ENCODE measurements around the gene GASK1B. TPM values are rescaled to one million over a fixed set of nuclear protein-coding genes. Genes with fewer than 3 reads are reported as not detected.

GASK1B gene
- total RNA-seq, 1 donor from 2014 or later = not detected

DNA sequence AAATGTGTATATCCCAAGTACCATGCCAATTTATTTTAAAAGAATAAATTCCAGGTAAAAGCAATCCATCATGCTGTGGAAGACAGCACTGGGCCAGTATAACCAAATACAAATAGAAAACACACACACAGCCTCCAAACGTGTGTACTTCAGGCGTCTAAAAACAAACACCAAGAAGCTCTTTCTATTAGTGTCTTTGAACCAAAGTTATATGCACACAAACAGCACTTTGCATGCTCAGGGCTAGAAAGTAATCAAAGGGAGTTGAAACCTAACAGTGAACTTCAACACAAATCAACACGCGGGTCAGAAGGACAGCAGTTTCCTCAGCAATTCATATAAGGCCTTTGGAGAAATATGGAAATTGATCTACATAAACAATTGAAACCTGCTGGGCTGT, 15.4 kb downstream of the GASK1B start:
- no peak for DNase-seq (ENCODE audit: low spot score)
- no peak overlapping the region for H3K27ac Mint-ChIP-seq
- no peaks in the 10 kb centered on the region for H3K9me3 Mint-ChIP-seq
- intact Hi-C loops (cut with micrococcal nuclease) = no loop called here
- H3K4me1 Mint-ChIP-seq (ENCODE audit: low read depth) = no peaks in the 10 kb centered on the region
- H3K27me3 Mint-ChIP-seq (ENCODE audit: insufficient read depth) = peaks cover 4% of the 10 kb centered on the region
- no peak overlapping the region for H3K4me3 Mint-ChIP-seq
- no peaks in the 10 kb centered on the region for H3K36me3 Mint-ChIP-seq (ENCODE audit: low read depth)

GRCh38 chr4:158155656-158156356, 17.0 kb downstream of the GASK1B start:
- no peak for DNase-seq (ENCODE audit: low spot score)
- peaks cover 4% of the 10 kb centered on the region for H3K27me3 Mint-ChIP-seq (ENCODE audit: insufficient read depth)
- H3K9me3 Mint-ChIP-seq = no peaks in the 10 kb centered on the region
- intact Hi-C loops (cut with micrococcal nuclease) = no loop called here
- no peaks in the 10 kb centered on the region for H3K4me1 Mint-ChIP-seq (ENCODE audit: low read depth)
- H3K27ac Mint-ChIP-seq = no peak overlapping the region
- no peak overlapping the region for H3K4me3 Mint-ChIP-seq
- no peaks in the 10 kb centered on the region for H3K36me3 Mint-ChIP-seq (ENCODE audit: low read depth)

- H3K4me1 Mint-ChIP-seq (ENCODE audit: low read depth) = no peaks in the 10 kb centered on the region
- DNase-seq (ENCODE audit: low spot score) = no peak
- no peaks in the 10 kb centered on the region for H3K36me3 Mint-ChIP-seq (ENCODE audit: low read depth)
- intact Hi-C loops (cut with micrococcal nuclease) = no loop called here
- no peak overlapping the region for H3K4me3 Mint-ChIP-seq
- no peaks in the 10 kb centered on the region for H3K27me3 Mint-ChIP-seq (ENCODE audit: insufficient read depth)
- H3K9me3 Mint-ChIP-seq = no peaks in the 10 kb centered on the region
- no peak overlapping the region for H3K27ac Mint-ChIP-seq
These were observed 25.7 kb downstream of the GASK1B start for GRCh38 chr4:158147151-158147550.

DNA sequence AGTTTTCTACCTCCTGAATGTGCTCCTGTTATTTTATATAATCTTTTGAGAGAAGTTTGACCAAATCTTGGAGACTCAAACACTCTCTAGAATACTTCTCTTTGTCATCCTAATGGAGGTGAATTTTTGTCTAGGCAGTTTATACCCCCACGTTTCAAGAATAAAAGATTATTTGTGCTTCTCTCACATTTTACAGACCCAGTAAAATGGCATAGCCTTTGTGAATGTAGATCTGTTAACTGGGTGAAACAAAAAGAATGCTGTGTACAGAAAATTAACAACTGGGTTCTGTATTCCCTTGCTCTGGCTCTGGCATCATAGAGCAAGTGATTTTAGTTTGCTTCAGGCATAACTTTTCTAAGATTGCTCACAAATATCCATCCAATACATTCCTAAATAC, 26.1 kb downstream of the GASK1B start:
- Mint-ChIP-seq H3K27me3 (ENCODE audit: insufficient read depth) (no peaks in the 10 kb centered on the region), H3K36me3 (ENCODE audit: low read depth) (no peaks in the 10 kb centered on the region), H3K4me1 (ENCODE audit: low read depth) (no peaks in the 10 kb centered on the region), H3K4me3 (no peak overlapping the region), H3K9me3 (no peaks in the 10 kb centered on the region), H3K27ac (no peak overlapping the region)
- intact Hi-C loops (cut with micrococcal nuclease) = no loop called here
- DNase-seq (ENCODE audit: low spot score) = no peak

- Mint-ChIP-seq H3K27ac (no peak overlapping the region), H3K4me1 (ENCODE audit: low read depth) (no peaks in the 10 kb centered on the region), H3K9me3 (no peaks in the 10 kb centered on the region), H3K36me3 (ENCODE audit: low read depth) (no peaks in the 10 kb centered on the region), H3K4me3 (no peak overlapping the region), H3K27me3 (ENCODE audit: insufficient read depth) (peaks cover 3% of the 10 kb centered on the region)
- DNase-seq (ENCODE audit: low spot score) = no peak
- intact Hi-C loops (cut with micrococcal nuclease) = no loop called here
These were observed 33.7 kb downstream of the GASK1B start for GRCh38 chr4:158139086-158139485.

DNA sequence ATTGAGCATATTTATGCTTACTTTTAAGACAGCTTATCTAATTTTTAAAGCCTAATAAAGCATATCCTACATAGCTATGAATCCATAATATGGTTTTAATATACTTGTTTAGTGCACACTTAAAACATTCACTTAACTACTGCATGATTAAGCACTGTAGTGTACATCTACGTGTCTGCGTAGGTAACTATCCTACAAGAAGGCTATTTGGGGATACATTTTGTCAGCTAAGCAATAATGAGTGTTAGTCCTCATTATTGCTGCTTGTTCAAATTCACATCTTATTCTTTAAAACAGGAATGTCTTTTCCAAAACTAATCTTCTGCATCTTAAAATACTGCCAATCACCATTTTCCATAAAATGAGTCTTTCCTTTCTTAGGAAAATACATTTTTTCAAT, 38.6 kb downstream of the GASK1B start:
- H3K4me3 Mint-ChIP-seq = no peak overlapping the region
- DNase-seq (ENCODE audit: low spot score) = no peak
- H3K27me3 Mint-ChIP-seq (ENCODE audit: insufficient read depth) = peaks cover 3% of the 10 kb centered on the region
- H3K36me3 Mint-ChIP-seq (ENCODE audit: low read depth) = no peaks in the 10 kb centered on the region
- H3K4me1 Mint-ChIP-seq (ENCODE audit: low read depth) = no peaks in the 10 kb centered on the region
- intact Hi-C loops (cut with micrococcal nuclease) = no loop called here
- no peaks in the 10 kb centered on the region for H3K9me3 Mint-ChIP-seq
- no peak overlapping the region for H3K27ac Mint-ChIP-seq

DNA sequence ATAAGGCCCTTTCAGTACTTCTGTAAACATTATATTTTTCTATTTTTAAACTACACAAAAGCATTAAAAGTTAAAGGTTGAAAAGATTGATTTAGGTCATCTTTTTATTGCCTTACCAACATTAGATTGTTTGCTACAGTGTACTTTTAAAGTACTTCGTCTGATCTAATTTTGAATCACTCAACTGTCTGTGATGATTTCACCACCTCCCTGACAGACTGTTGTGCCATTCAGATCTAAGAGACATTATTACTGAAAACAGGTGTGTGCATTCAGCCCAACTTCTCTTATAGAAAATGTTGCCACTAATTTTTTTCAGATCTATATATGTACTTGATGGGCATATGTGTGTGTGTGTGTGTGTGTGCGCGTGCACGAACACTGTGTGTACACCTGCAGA, 39.3 kb downstream of the GASK1B start:
- intact Hi-C loops (cut with micrococcal nuclease) = no loop called here
- H3K4me1 Mint-ChIP-seq (ENCODE audit: low read depth) = no peaks in the 10 kb centered on the region
- H3K9me3 Mint-ChIP-seq = no peaks in the 10 kb centered on the region
- H3K27me3 Mint-ChIP-seq (ENCODE audit: insufficient read depth) = peaks cover 3% of the 10 kb centered on the region
- DNase-seq (ENCODE audit: low spot score) = no peak
- no peaks in the 10 kb centered on the region for H3K36me3 Mint-ChIP-seq (ENCODE audit: low read depth)
- no peak overlapping the region for H3K4me3 Mint-ChIP-seq
- H3K27ac Mint-ChIP-seq = no peak overlapping the region

- no peaks in the 10 kb centered on the region for H3K27me3 Mint-ChIP-seq (ENCODE audit: insufficient read depth)
These were observed 41.8 kb downstream of the GASK1B start for GRCh38 chr4:158131027-158131426.

DNA sequence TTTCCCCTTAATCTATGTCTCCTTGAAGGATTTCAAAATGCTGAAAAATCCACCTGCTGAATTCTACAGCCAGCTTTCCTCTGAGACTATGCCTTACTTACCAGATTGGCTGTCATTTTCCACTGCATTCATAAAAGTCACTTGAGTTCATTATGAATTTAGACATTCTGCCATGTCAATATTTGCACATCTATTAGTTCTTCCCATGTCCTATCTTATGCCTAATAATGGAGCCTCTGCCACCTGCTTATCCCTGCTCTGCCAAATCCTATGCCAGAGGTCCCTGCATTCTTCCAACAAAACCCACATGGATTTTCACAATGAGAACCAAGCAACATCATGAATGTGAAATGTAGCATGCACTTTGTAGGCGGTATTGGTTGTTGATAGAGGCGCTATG, 42.6 kb downstream of the GASK1B start:
- no peaks in the 10 kb centered on the region for H3K27me3 Mint-ChIP-seq (ENCODE audit: insufficient read depth)
- H3K36me3 Mint-ChIP-seq (ENCODE audit: low read depth) = no peaks in the 10 kb centered on the region
- no peak overlapping the region for H3K27ac Mint-ChIP-seq
- H3K9me3 Mint-ChIP-seq = no peaks in the 10 kb centered on the region
- no peak for DNase-seq (ENCODE audit: low spot score)
- intact Hi-C loops (cut with micrococcal nuclease) = no loop called here
- no peaks in the 10 kb centered on the region for H3K4me1 Mint-ChIP-seq (ENCODE audit: low read depth)
- no peak overlapping the region for H3K4me3 Mint-ChIP-seq

More at GRCh38 chr4:158131027-158131426, 41.8 kb downstream of the GASK1B start:
- H3K4me3 Mint-ChIP-seq = no peak overlapping the region
- no peaks in the 10 kb centered on the region for H3K9me3 Mint-ChIP-seq
- no peak for DNase-seq (ENCODE audit: low spot score)
- no peaks in the 10 kb centered on the region for H3K36me3 Mint-ChIP-seq (ENCODE audit: low read depth)
- H3K4me1 Mint-ChIP-seq (ENCODE audit: low read depth) = no peaks in the 10 kb centered on the region
- H3K27ac Mint-ChIP-seq = no peak overlapping the region
- intact Hi-C loops (cut with micrococcal nuclease) = no loop called here

DNA sequence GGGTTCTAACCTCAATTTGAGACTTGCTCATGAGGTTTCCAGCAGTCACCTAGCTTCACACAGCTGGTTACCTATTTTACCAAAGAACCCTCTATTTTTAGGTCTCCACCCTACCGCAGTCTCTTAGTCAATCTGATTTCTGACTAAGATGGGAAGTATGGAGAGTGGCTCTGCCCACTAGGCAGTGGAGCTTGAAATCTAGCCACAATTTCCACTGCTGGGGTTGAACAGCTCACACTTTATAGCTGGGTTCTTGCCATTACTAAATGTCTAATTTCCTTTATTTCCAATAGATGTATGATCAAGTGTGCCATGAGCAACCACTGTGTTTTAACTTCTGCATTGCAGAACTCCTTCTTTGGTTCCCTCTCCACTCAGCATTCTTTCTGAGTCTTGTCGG, 43.1 kb downstream of the GASK1B start:
- Mint-ChIP-seq H3K4me1 (ENCODE audit: low read depth) (no peaks in the 10 kb centered on the region), H3K9me3 (no peaks in the 10 kb centered on the region), H3K27me3 (ENCODE audit: insufficient read depth) (no peaks in the 10 kb centered on the region), H3K4me3 (no peak overlapping the region), H3K27ac (no peak overlapping the region), H3K36me3 (ENCODE audit: low read depth) (no peaks in the 10 kb centered on the region)
- intact Hi-C loops (cut with micrococcal nuclease) = no loop called here
- no peak for DNase-seq (ENCODE audit: low spot score)

DNA sequence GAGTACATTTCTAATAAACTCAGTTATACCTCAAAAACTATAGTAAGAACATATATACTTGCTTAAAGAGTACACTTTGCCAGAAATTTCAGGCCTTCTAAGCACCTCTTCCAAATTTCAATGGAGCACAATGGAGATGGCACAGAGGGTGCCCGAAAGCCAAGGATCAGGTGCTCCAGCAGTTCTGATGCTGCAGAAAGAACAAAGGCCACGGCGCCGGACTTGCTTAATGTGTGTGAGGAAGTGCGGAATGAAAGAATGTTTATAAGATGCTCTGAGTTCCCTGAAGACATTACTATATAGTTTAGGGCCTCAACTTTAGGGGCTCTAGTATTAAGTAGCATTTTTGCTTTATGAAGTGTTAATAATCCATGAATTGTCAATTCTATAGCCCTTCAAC, 44.3 kb downstream of the GASK1B start:
- no peak overlapping the region for H3K27ac Mint-ChIP-seq
- H3K36me3 Mint-ChIP-seq (ENCODE audit: low read depth) = no peaks in the 10 kb centered on the region

DNA sequence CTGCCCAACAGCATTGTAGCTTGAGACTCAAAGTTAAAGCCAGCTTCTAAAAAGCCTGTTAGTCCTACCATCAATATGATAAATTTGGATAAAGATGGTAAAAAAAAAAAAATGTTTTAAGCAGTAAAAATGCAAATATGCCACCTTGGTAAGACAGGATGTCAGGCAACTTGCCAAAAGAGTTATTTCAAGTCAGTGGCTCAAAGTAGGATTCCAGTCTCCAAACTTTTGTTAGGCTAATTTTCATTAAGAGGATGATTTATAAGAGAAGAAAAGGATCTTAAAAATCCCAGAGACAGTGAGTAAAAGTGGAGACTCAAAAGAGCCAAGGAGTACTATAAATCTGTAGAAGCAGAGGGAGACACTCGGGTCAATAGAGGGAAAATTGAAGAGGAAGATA, 47.5 kb downstream of the GASK1B start:
- Mint-ChIP-seq H3K4me1 (ENCODE audit: low read depth) (no peaks in the 10 kb centered on the region), H3K9me3 (no peaks in the 10 kb centered on the region), H3K36me3 (ENCODE audit: low read depth) (no peaks in the 10 kb centered on the region), H3K27ac (no peak overlapping the region), H3K4me3 (no peak overlapping the region), H3K27me3 (ENCODE audit: insufficient read depth) (no peaks in the 10 kb centered on the region)
- intact Hi-C loops (cut with micrococcal nuclease) = no loop called here
- DNase-seq (ENCODE audit: low spot score) = no peak

More for the DNA sequence above, 44.3 kb downstream of the GASK1B start:
- intact Hi-C loops (cut with micrococcal nuclease) = no loop called here
- DNase-seq (ENCODE audit: low spot score) = no peak
- no peak overlapping the region for H3K4me3 Mint-ChIP-seq
- no peaks in the 10 kb centered on the region for H3K4me1 Mint-ChIP-seq (ENCODE audit: low read depth)
- no peaks in the 10 kb centered on the region for H3K27me3 Mint-ChIP-seq (ENCODE audit: insufficient read depth)
- no peaks in the 10 kb centered on the region for H3K9me3 Mint-ChIP-seq
